HCT116 (cell line): ENCODE data around the gene SIRPG. TPM values are rescaled to one million over a fixed set of nuclear protein-coding genes. Genes with fewer than 3 reads are reported as not detected.

Source experiments
- ATAC-seq: fragments of 200-7000 bp; cut with Tn5 transposase; 2 replicates; pipeline ENCODE4 v1.9.1; 2020; ENCODE audit warnings: mild to moderate bottlenecking, moderate library complexity
- BruUV-seq: library from RNA; stranded (reverse); fragments of 400-500 nt; replicated peaks from 2 replicates; lab custom pipeline; 2021; lab: Mats Ljungman, UMichigan
- CTCF ChIA-PET: fragments of 300-600 bp; sonication (Branson Sonifier 250); formaldehyde crosslinking; loops from one replicate; lab custom pipeline; 2021; ENCODE audit warnings: antibody characterized with exemption; lab: Charles Lee
- POLR2A ChIA-PET: fragments of 300-600, 350-600 bp; sonication (Branson Sonifier 250); formaldehyde crosslinking; loops from one replicate; lab custom pipeline; 2021; ENCODE audit warnings: antibody characterized with exemption; lab: Charles Lee
- RAD21 ChIA-PET, 2 experiments: fragments of 300-600 bp; sonication (Branson Sonifier 250); formaldehyde crosslinking; loops; one replicate each; lab custom pipeline; 2023; ENCODE audit warnings: low total read pairs in 2 of 2; ENCODE audit not compliant: uncharacterized antibody in 2 of 2, unreplicated experiment in 2 of 2, low non-redundant PET in 1 of 2; lab: Charles Lee
- DNase-seq: peaks from one replicate; pipeline ENCODE4 v3.0.0-alpha.2; 2010; ENCODE audit warnings: low read depth, low spot score
- H2AFZ ChIP-seq: fragments of 200-600 bp; shearing (Covaris generic), sonication (generic); 2 replicates; pipeline ENCODE4 v1.6.1; 2017; ENCODE audit warnings: low read depth, mixed run types, mixed read lengths, antibody characterized with exemption, low read length; ENCODE audit not compliant: poor library complexity, severe bottlenecking
- H3K27ac ChIP-seq: 2 replicates; pipeline ENCODE4 v1.5.1; 2012; ENCODE audit warnings: low read depth, low read length
- H3K27me3 ChIP-seq: fragments of 200-600 bp; sonication (generic); 2 replicates; pipeline ENCODE4 v1.6.1; 2016; ENCODE audit warnings: mixed run types, low read length, mixed read lengths; ENCODE audit not compliant: insufficient read depth
- H3K36me3 ChIP-seq, 2 experiments: fragments of 200-500 bp in 1 of 2; fragments of 200-600 bp in 1 of 2; sonication (Bioruptor generic) in 1 of 2; sonication (generic) in 1 of 2; 2 replicates each; pipeline versions ENCODE4 v1.5.1 to v1.6.1; 2014 to 2016; ENCODE audit warnings: low read length in 2 of 2, inconsistent platforms in 1 of 2, mixed read lengths in 1 of 2, mixed run types in 1 of 2; ENCODE audit not compliant: insufficient read depth in 2 of 2, control insufficient read depth in 1 of 2
- H3K4me1 ChIP-seq, 2 experiments: fragments of 200-600 bp in 1 of 2; sonication (generic) in 1 of 2; 2 replicates each; pipeline versions ENCODE4 v1.5.1 to v1.6.1; 2012 to 2017; ENCODE audit warnings: low read length in 2 of 2, inconsistent platforms in 1 of 2, mild to moderate bottlenecking in 1 of 2, mixed read lengths in 1 of 2, mixed run types in 1 of 2, moderate library complexity in 1 of 2; ENCODE audit not compliant: insufficient read depth in 2 of 2, control insufficient read depth in 1 of 2
- H3K4me2 ChIP-seq: fragments of 200-600 bp; sonication (generic); 2 replicates; pipeline ENCODE4 v1.6.1; 2017; ENCODE audit warnings: mixed run types, low read length, mixed read lengths
- H3K4me3 ChIP-seq, 2 experiments: fragments of 200-600 bp in 1 of 2; sonication (generic) in 1 of 2; replicated peaks in 1 of 2; 2 replicates each; pipeline ENCODE4 v1.5.1; 2011 to 2016; ENCODE audit warnings: low read length in 2 of 2, control low read depth in 1 of 2, low read depth in 1 of 2, mild to moderate bottlenecking in 1 of 2, mixed read lengths in 1 of 2, mixed run types in 1 of 2
- H3K79me2 ChIP-seq: fragments of 200-600 bp; sonication (generic); 2 replicates; pipeline ENCODE4 v1.6.1; 2017; ENCODE audit warnings: mild to moderate bottlenecking, mixed run types, low read length, moderate library complexity, mixed read lengths; ENCODE audit not compliant: insufficient read depth
- H3K9ac ChIP-seq: fragments of 200-600 bp; sonication (generic); 2 replicates; pipeline ENCODE4 v1.6.1; 2016; ENCODE audit warnings: low read length, mixed read lengths
- H3K9me2 ChIP-seq: fragments of 200-600 bp; sonication (generic), shearing (Covaris generic); 2 replicates; pipeline ENCODE4 v1.6.1; 2017; ENCODE audit warnings: mixed run types, mild to moderate bottlenecking, moderate library complexity; ENCODE audit not compliant: insufficient read depth
- H3K9me3 ChIP-seq, 2 experiments: fragments of 200-500 bp in 1 of 2; fragments of 200-600 bp in 1 of 2; sonication (Bioruptor generic) in 1 of 2; sonication (generic) in 1 of 2; 2 replicates each; pipeline ENCODE4 v1.6.1; 2014 to 2017; ENCODE audit warnings: low read length in 2 of 2, mixed read lengths in 2 of 2, inconsistent platforms in 1 of 2, low read depth in 1 of 2, mild to moderate bottlenecking in 1 of 2, mixed run types in 1 of 2, moderate library complexity in 1 of 2; ENCODE audit not compliant: control insufficient read depth in 1 of 2, insufficient read depth in 1 of 2
- H4K20me1 ChIP-seq: fragments of 200-600 bp; sonication (generic), shearing (Covaris generic); 2 replicates; pipeline ENCODE4 v1.6.1; 2017; ENCODE audit warnings: mixed run types, mild to moderate bottlenecking, moderate library complexity; ENCODE audit not compliant: insufficient read depth
- EGR1 ChIP-seq: IDR thresholded peaks from 2 replicates; pipeline ENCODE4 v1.6.1; 2012; ENCODE audit warnings: low read depth
- ELF1 ChIP-seq: IDR thresholded peaks from 2 replicates; pipeline ENCODE4 v1.6.1; 2012; ENCODE audit warnings: low read depth, borderline replicate concordance
- FOSL1 ChIP-seq: IDR thresholded peaks from 2 replicates; pipeline ENCODE4 v1.6.1; 2012; ENCODE audit warnings: low read depth
- JUND ChIP-seq: IDR thresholded peaks from 2 replicates; pipeline ENCODE4 v1.6.1; 2012
- POLR2A ChIP-seq: IDR thresholded peaks from 2 replicates; pipeline ENCODE4 v1.7.0; 2011; ENCODE audit warnings: borderline replicate concordance; ENCODE audit not compliant: insufficient read depth, insufficient read length; ENCODE audit errors: extremely low read depth
- SIN3A ChIP-seq: IDR thresholded peaks from 2 replicates; pipeline ENCODE4 v1.6.1; 2012; ENCODE audit warnings: low read depth
- TCF7L2 ChIP-seq: IDR thresholded peaks from 2 replicates; pipeline ENCODE4 v1.7.0; 2011; ENCODE audit warnings: borderline replicate concordance, inconsistent platforms; ENCODE audit not compliant: insufficient read depth, insufficient read length; ENCODE audit errors: extremely low read depth
- YY1 ChIP-seq: IDR thresholded peaks from 2 replicates; pipeline ENCODE4 v1.6.1; 2011; ENCODE audit warnings: low read length, low read depth, moderate library complexity, mild to moderate bottlenecking; ENCODE audit not compliant: insufficient replicate concordance; ENCODE audit errors: extremely low read depth
- ZFX ChIP-seq: fragments of 450-650 bp; IDR thresholded peaks from 2 replicates; pipeline ENCODE4 v1.6.1; 2017
- ZNF274 ChIP-seq: fragments of 200-500 bp; sonication (Bioruptor generic); IDR thresholded peaks from 2 replicates; pipeline ENCODE4 v1.6.1; 2014; ENCODE audit warnings: mild to moderate bottlenecking, low read depth, low read length, inconsistent platforms
- intact Hi-C: fragments of 100-400 bp; cut with micrococcal nuclease; formaldehyde crosslinking; loops from 2 replicates; pipeline ENCODE4 v1.10.0; 2022
- total RNA-seq: library from RNA; stranded (reverse); gene quantifications from one replicate; pipeline ENCODE4 v1.2.1, GENCODE V29; 2021; ENCODE audit not compliant: unreplicated experiment
- TF ChIP-seq, protein P1 (sequence below): IDR thresholded peaks from 2 replicates; pipeline ENCODE4 v1.6.1; 2012; ENCODE audit warnings: low read depth
- TF ChIP-seq, protein P2 (sequence below): IDR thresholded peaks from 2 replicates; pipeline ENCODE4 v1.6.1; 2011; ENCODE audit warnings: mild to moderate bottlenecking, low read length, moderate library complexity; ENCODE audit not compliant: insufficient replicate concordance; ENCODE audit errors: extremely low read depth
- TF ChIP-seq, protein P3 (sequence below): IDR thresholded peaks from 2 replicates; pipeline ENCODE4 v1.6.1; 2012
- TF ChIP-seq, protein P4 (sequence below): IDR thresholded peaks from 2 replicates; pipeline ENCODE4 v1.6.1; 2012

SIRPG gene
- total RNA-seq, 1 experiment from 2014 or later: not detected

DNA sequence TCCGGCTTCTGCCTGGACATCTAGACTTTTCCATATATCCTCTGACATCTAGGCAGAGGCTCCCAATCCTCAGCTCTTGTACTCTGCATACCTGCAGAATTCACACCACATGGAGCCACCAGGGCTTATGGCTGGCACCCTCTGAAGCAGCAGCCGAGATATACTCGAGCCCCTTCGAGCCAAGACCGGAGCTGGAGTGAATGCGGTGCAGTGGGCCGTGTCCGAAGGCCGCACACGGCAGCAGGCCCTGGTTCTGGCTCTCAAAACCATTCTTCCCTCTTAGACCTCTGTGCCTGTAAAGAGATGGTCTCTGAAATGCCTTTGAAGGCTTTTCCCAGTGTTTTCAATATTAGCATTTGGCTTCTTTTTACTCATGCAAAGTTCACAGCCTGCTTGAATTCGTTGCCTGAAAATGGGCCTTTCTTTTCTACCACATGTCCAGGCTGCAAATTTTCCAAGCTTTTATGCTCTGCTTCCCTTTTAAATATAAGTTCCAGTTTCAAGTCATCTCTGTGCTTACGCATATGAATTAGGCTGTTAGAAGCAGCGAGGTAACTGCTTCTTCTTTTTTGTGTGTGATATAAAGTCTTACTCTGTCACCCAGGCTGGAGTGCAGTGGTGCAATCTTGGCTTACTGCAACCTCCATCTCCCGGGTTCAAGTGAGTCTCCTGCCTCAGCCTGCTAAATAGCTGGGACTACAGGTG lies 33.9 kb downstream of the SIRPG start (continued):
- TF ChIP-seq, protein P1, sequence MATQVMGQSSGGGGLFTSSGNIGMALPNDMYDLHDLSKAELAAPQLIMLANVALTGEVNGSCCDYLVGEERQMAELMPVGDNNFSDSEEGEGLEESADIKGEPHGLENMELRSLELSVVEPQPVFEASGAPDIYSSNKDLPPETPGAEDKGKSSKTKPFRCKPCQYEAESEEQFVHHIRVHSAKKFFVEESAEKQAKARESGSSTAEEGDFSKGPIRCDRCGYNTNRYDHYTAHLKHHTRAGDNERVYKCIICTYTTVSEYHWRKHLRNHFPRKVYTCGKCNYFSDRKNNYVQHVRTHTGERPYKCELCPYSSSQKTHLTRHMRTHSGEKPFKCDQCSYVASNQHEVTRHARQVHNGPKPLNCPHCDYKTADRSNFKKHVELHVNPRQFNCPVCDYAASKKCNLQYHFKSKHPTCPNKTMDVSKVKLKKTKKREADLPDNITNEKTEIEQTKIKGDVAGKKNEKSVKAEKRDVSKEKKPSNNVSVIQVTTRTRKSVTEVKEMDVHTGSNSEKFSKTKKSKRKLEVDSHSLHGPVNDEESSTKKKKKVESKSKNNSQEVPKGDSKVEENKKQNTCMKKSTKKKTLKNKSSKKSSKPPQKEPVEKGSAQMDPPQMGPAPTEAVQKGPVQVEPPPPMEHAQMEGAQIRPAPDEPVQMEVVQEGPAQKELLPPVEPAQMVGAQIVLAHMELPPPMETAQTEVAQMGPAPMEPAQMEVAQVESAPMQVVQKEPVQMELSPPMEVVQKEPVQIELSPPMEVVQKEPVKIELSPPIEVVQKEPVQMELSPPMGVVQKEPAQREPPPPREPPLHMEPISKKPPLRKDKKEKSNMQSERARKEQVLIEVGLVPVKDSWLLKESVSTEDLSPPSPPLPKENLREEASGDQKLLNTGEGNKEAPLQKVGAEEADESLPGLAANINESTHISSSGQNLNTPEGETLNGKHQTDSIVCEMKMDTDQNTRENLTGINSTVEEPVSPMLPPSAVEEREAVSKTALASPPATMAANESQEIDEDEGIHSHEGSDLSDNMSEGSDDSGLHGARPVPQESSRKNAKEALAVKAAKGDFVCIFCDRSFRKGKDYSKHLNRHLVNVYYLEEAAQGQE: no peak
- TF ChIP-seq ZFX (no peak), SIN3A (no peak), POLR2A (no peak), YY1 (no peak), EGR1 (no peak)

DNA sequence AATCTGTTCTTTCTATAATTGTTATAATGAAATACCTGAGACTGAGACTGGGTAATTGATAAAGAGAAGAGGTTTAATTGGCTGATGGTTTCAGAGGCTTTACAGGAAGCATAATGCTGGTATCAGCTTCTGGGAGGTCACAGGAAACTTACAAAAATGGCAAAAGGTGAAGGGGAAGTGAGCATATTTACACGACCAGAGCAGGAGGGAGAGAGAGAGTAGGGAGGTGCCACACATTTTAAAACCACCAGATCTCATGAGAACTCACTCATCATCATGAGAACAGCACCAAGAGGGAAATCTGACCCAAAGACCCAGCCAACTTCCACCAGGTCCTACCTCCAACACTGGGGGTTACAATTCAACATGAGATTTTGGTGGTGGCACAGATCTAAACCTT lies 35.1 kb downstream of the SIRPG start:
- no peaks in the 10 kb centered on the region for H4K20me1 ChIP-seq
- no peaks in the 10 kb centered on the region; the same call in 1 of the 2 replicates for H3K27me3 ChIP-seq
- intact Hi-C loops: no loop called here
- H3K9ac ChIP-seq: no peak overlapping the region
- CTCF ChIA-PET: no interaction called here
- DNase-seq: no peak
- H3K4me2 ChIP-seq: no peak overlapping the region
- no peaks in the 10 kb centered on the region for H3K79me2 ChIP-seq
- no TSS peak for BruUV-seq
- no peak for ATAC-seq
- POLR2A ChIA-PET: no interaction called here
- no peak overlapping the region for H3K4me3 ChIP-seq
- RAD21 ChIA-PET: no interaction called here
- H3K9me2 ChIP-seq: no peaks in the 10 kb centered on the region
- no peaks in the 10 kb centered on the region for H3K4me1 ChIP-seq
- no peaks in the 10 kb centered on the region for H3K9me3 ChIP-seq
- no peaks in the 10 kb centered on the region for H3K36me3 ChIP-seq
- H3K27ac ChIP-seq: no peak overlapping the region
- H2AFZ ChIP-seq: no peak overlapping the region
- TF ChIP-seq EGR1 (no peak), SIN3A (no peak), ELF1 (no peak), ZNF274 (no peak), ZFX (no peak), POLR2A (no peak), JUND (no peak), TCF7L2 (no peak), YY1 (no peak), FOSL1 (no peak)
- TF ChIP-seq, protein P2, sequence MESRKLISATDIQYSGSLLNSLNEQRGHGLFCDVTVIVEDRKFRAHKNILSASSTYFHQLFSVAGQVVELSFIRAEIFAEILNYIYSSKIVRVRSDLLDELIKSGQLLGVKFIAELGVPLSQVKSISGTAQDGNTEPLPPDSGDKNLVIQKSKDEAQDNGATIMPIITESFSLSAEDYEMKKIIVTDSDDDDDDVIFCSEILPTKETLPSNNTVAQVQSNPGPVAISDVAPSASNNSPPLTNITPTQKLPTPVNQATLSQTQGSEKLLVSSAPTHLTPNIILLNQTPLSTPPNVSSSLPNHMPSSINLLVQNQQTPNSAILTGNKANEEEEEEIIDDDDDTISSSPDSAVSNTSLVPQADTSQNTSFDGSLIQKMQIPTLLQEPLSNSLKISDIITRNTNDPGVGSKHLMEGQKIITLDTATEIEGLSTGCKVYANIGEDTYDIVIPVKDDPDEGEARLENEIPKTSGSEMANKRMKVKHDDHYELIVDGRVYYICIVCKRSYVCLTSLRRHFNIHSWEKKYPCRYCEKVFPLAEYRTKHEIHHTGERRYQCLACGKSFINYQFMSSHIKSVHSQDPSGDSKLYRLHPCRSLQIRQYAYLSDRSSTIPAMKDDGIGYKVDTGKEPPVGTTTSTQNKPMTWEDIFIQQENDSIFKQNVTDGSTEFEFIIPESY: no peak
- TF ChIP-seq, protein P1: no peak
- TF ChIP-seq, protein P3, sequence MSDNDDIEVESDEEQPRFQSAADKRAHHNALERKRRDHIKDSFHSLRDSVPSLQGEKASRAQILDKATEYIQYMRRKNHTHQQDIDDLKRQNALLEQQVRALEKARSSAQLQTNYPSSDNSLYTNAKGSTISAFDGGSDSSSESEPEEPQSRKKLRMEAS: no peak
- TF ChIP-seq, protein P4, sequence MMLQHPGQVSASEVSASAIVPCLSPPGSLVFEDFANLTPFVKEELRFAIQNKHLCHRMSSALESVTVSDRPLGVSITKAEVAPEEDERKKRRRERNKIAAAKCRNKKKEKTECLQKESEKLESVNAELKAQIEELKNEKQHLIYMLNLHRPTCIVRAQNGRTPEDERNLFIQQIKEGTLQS: no peak
